SK-MEL-5 (cell line): ENCODE data around the gene NRP2. TPM values are rescaled to one million over a fixed set of nuclear protein-coding genes. Genes with fewer than 3 reads are reported as not detected.

Source experiments
- DNase-seq: peaks from one replicate; pipeline ENCODE4 v3.0.0-alpha.2; 2016; ENCODE audit warnings: low read depth, low spot score
- in situ Hi-C: cut with HindIII; loops from 2 replicates; pipeline ENCODE4 v1.10.0; 2016; ENCODE audit warnings: low sequenced_read_pairs, high pct_unique_total_duplicates, low pct_unique_long_range_greater_than_20kb
- total RNA-seq: library from RNA; depleted of rRNA; stranded (reverse); fragments of >200 nt; shearing (Covaris generic); gene quantifications from 2 replicates; pipeline ENCODE4 v1.2.3, GENCODE V29; 2014

Gene NRP2
- total RNA-seq, 1 experiment from 2014 or later: 174 TPM

DNA sequence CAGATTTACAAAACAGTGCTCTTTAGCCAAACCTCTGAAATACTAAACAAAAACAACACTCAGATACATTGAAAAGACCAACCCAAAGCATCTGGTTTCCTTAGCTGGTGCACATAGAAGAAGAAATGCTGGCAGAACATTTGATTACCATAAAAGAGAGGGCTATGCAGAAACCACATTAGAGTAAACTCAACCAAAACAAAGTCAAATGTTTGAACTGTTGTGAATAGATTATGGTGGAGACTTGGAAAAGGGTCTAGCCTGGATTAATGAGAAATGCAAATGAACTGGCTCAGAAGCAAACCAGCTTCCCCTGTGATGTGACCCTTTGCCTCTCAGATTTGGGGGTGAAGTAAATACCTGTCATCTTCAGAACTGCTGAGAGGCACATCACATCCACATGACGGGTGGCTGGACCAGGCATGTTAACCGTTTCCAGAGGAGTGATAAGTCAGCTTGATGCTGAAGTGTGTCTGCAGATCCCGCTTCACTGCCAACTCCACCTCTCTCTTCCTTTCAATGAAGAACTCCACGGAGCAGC is 153.0 kb downstream of the NRP2 start:
- in situ Hi-C loops: no loop called here
- DNase-seq: no peak

DNA sequence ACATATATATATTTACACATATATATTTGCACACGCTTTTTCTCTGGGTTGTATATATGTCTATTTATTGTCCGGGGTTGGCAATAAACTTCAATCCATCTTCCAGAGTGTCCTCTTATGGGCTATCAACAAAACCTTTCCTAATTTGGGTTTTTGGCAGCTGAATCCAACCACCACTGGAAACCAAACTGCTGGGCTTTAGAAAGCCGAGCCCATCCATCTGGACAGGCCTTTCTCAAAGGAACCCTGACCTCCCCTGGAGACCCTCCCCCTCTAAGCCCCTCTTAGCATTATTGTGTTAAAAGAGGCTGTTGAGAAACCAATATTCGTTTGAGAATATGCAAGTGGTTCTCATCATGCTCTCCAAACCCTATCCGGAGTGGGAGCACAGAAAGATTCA is 153.6 kb downstream of the NRP2 start:
- in situ Hi-C loops: no loop called here
- DNase-seq: no peak

DNA sequence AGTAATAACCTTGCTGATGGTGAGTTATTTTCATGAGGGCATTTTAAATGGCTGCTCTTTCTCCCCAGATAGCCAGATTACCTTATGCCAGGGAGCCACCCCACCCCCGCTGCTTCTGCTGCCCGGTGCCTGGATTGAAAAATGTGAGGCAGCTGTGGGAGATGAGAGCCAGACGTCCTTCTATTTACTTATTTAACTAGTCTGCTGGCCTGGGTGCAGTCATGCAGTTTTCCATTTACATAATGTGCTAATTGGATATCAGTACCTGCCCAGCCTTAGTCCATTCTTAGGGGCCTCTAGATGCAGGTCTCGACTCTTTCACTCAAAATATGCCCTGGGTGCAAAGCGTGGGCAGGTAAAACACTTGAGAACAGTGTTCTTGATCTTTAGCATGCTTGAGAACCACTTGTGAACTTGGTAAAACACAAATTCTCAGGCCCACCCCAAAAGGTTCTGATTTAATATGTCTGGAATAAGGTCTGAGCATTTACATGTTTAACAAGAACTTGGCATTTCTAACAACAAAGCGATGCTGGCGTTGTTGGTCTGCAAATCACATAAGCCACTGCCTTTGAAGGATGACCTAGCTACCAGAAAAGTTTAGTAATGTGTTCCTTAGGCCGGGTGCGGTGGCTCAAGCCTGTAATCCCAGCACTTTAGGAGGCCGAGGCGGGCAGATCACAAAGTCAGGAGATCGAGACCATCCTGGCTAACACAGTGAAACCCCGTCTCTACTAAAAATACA is 154.3 kb downstream of the NRP2 start:
- DNase-seq: no peak
- in situ Hi-C loops: no loop called here

DNA sequence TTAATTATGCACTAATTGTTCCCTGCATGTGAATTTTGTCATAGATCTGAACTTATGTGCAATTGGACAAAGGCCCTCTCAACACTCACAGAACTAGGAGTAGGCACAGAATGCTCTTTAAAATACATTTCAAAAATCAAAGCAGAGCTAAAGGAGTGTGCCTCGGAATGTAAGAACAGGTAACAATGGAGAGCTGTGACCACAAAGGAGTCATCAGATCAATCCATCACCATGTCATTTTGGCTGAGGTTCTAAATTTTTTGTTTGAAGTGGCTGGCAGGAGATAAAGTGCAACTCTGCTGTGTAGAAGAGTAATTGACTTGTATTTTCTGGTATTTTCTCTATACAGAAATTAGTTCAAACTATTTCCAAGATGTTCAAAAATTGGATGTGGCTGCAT is 155.4 kb downstream of the NRP2 start:
- in situ Hi-C loops: no loop called here
- DNase-seq: no peak

DNA sequence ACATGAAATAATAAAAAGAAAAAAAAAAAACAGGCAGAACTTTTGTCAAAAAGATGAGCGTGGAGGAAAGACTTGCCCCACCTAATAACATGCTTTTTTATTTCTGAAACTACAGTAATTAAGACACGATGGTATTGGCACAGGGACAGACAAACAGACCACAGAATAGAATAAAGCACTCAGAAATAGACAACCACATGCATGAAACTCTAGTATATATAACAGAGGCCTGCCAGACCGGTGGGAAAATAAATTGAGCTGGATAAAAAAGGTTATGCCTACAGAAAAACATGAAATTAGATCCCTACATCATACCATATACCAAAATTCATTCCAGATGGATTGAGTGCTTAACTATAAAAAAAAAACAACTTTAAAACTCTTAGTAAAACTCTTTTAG is 163.1 kb downstream of the NRP2 start:
- in situ Hi-C loops: no loop called here
- DNase-seq: no peak
